GM12801 (cell line): ENCODE data around the gene CUL4B.

Source experiments
- CTCF ChIP-seq: IDR thresholded peaks from one replicate; pipeline ENCODE4 v1.5.1; 2011; ENCODE audit warnings: control low read depth; ENCODE audit not compliant: insufficient read length; ENCODE audit errors: extremely low read depth

Gene CUL4B

GRCh38 chrX:120512627-120513026 is 48.1 kb downstream of the CUL4B start:
- TF ChIP-seq CTCF: no peak

GRCh38 chrX:120512222-120512621 is 48.5 kb downstream of the CUL4B start:
- TF ChIP-seq CTCF: no peak

- TF ChIP-seq CTCF: no peak
Measured at GRCh38 chrX:120504569-120504968, 56.2 kb downstream of the CUL4B start.

GRCh38 chrX:120499301-120500072 is 61.3 kb downstream of the CUL4B start:
- no peak for TF ChIP-seq CTCF

- no peak for TF ChIP-seq CTCF
Measured at GRCh38 chrX:120486786-120487185, 74.0 kb downstream of the CUL4B start.

- no peak for TF ChIP-seq CTCF
Measured at GRCh38 chrX:120485638-120486520, 74.9 kb downstream of the CUL4B start.

GRCh38 chrX:120485315-120485637 is 75.5 kb downstream of the CUL4B start:
- no peak for TF ChIP-seq CTCF
